ENCODE data around the gene TMEM145. TPM values are rescaled to one million over a fixed set of nuclear protein-coding genes. Genes with fewer than 3 reads are reported as not detected.

TMEM145 gene
- total and polyA plus RNA-seq, 7 experiments from 2014 or later = not detected

DNA sequence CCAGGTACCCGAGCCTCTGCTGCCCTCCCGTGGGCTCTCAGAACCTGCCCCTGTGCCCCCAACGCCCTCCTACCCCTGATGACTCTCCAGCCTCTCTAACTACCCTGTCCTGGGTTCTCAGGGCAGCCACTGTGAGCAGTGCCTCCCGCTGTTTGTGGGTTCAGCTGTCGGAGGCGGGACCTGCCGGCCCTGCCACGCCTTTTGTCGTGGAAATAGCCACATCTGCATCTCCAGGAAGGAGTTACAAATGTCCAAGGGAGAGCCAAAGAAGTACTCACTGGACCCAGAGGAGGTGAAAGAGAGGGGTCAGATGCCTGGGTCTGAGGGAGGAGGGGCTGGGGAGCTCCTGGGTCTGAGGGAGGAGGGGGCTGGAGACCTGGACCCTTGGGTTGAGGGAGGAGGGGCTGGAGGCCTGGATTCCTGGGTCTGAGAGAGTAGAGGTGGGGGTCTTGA is 57.0 kb downstream of the TMEM145 start:
- Mint-ChIP-seq H3K4me1 (peaks cover 0 to 5% (median 0%) of the 10 kb centered on the region in 7 donors), H3K27ac (no peak overlapping the region), H3K27me3 (no peaks in the 10 kb centered on the region), H3K4me3 (no peak overlapping the region), H3K9me3 (no peaks in the 10 kb centered on the region), H3K36me3 (peaks cover 0 to 7% (median 0%) of the 10 kb centered on the region in 5 donors)
- ATAC-seq (no peak), DNase-seq (no peak)
- Histone ChIP-seq H3K4me1 (ENCODE audit: control insufficient read depth in 2 of 2, insufficient read depth in 2 of 2, low read length in 2 of 2) (no peaks in the 10 kb centered on the region), H3K27ac (ENCODE audit: low read depth, low read length) (no peak overlapping the region), H3K36me3 (ENCODE audit: control insufficient read depth in 2 of 3, insufficient read depth in 3 of 3, low read length in 3 of 3) (no peaks in the 10 kb centered on the region), H3K4me3 (ENCODE audit: low read length) (no peak overlapping the region), H3K27me3 (ENCODE audit: control insufficient read depth in 2 of 2, insufficient read depth in 2 of 2, low read length in 2 of 2) (no peaks in the 10 kb centered on the region), H3K9me3 (ENCODE audit: control insufficient read depth in 2 of 3, low read length in 3 of 3) (no peaks in the 10 kb centered on the region)
- intact Hi-C loops (cut with micrococcal nuclease) = no loop called here
- POLR2A ChIA-PET = no interaction called here
- CTCF ChIA-PET = interaction anchor here (0.6 kb wide), 1 partner anchor 16 kb away, joined by 3 read pairs; no protein-coding TSS in a partner anchor

DNA sequence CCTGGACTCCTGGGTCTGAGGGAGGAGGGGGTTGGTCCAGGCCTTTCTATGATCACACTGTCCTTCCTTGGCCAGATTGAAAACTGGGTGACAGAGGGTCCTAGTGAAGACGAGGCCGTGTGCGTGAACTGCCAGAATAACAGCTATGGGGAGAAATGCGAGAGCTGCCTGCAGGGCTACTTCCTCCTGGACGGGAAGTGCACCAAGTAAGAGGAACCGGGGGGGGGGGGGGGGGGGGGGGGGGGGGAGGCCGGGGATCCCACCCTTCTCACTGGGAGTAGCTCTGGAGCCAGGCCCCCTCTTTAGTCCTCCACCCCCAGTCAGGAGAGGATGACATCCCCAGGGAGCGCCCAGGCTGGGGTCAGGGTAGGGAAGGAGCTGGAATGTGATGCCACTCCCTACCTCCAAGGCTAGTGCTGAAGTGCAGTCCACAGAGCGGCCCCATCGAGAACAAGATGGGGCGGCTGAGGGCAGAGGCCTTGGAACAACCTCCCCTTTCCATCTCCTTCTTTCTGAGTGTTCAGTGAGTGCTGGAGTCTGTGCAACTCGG is 57.6 kb downstream of the TMEM145 start:
- Mint-ChIP-seq H3K27ac (no peak overlapping the region), H3K4me3 (no peak overlapping the region), H3K27me3 (no peaks in the 10 kb centered on the region), H3K36me3 (peaks cover 0 to 7% (median 0%) of the 10 kb centered on the region in 5 donors), H3K9me3 (no peaks in the 10 kb centered on the region), H3K4me1 (peaks cover 0 to 5% (median 0%) of the 10 kb centered on the region in 7 donors)
- intact Hi-C loops (cut with micrococcal nuclease) = no loop called here
- no peak for ATAC-seq
- Histone ChIP-seq H3K27me3 (ENCODE audit: control insufficient read depth in 2 of 2, insufficient read depth in 2 of 2, low read length in 2 of 2) (no peaks in the 10 kb centered on the region), H3K9me3 (ENCODE audit: control insufficient read depth in 2 of 3, low read length in 3 of 3) (no peaks in the 10 kb centered on the region), H3K4me3 (ENCODE audit: low read length) (no peak overlapping the region), H3K27ac (ENCODE audit: low read depth, low read length) (no peak overlapping the region), H3K4me1 (ENCODE audit: control insufficient read depth in 2 of 2, insufficient read depth in 2 of 2, low read length in 2 of 2) (no peaks in the 10 kb centered on the region), H3K36me3 (ENCODE audit: control insufficient read depth in 2 of 3, insufficient read depth in 3 of 3, low read length in 3 of 3) (no peaks in the 10 kb centered on the region)
- POLR2A ChIA-PET = no interaction called here
- DNase-seq = no peak
- CTCF ChIA-PET = interaction anchor here (0.6 kb wide), 1 partner anchor 16 kb away, joined by 3 read pairs; no protein-coding TSS in a partner anchor

Small RNA genes within 50 kb of the gene (microRNA-seq; reads per million reads assigned to microRNA genes)
- not detected for gene MIR8077 (ENCODE audit: borderline microRNAs expressed)

Other genes with a start within 250 kb of the TMEM145 start
- 1 to 10 TPM in 2 of 5 experiments, under 1 TPM in 3; 0.57 to 3.5 (median 0.86) TPM for gene GRIK5, start 243.1 kb upstream of the TMEM145 start, total RNA-seq
- gene GRIK5, start 243.1 kb upstream of the TMEM145 start, polyA plus RNA-seq = under 1 TPM in 1 of 2 donors, not detected in 1; 0.09 TPM
- gene ZNF574, start 237.1 kb upstream of the TMEM145 start, total RNA-seq = 10 to 100 TPM; 17.6 to 26.7 (median 20.9) TPM
- 10 to 100 TPM; 11.2 to 32.8 TPM for gene ZNF574, start 237.1 kb upstream of the TMEM145 start, polyA plus RNA-seq
- 10 to 100 TPM; 31.5 to 91.3 (median 73.4) TPM for gene POU2F2, start 180.9 kb upstream of the TMEM145 start, total RNA-seq
- 1 to 10 TPM; 2.2 to 7.6 TPM for gene POU2F2, start 180.9 kb upstream of the TMEM145 start, polyA plus RNA-seq
- gene DEDD2, start 95.6 kb upstream of the TMEM145 start, total RNA-seq = 100 to 1,000 TPM in 1 of 5 experiments, 10 to 100 TPM in 4; 47.9 to 104 (median 65.8) TPM
- 100 to 1,000 TPM; 132 to 208 TPM for gene DEDD2, start 95.6 kb upstream of the TMEM145 start, polyA plus RNA-seq
- 10 to 100 TPM in 4 of 5 experiments, 1 to 10 TPM in 1; 8.6 to 25.2 (median 22.7) TPM for gene ZNF526, start 93.0 kb upstream of the TMEM145 start, total RNA-seq
- gene ZNF526, start 93.0 kb upstream of the TMEM145 start, polyA plus RNA-seq = 10 to 100 TPM in 1 of 2 donors, 1 to 10 TPM in 1; 4.0 to 11.8 TPM
- gene GSK3A, start 70.7 kb upstream of the TMEM145 start, total RNA-seq = 10 to 100 TPM; 19.6 to 52.0 (median 33.0) TPM
- gene GSK3A, start 70.7 kb upstream of the TMEM145 start, polyA plus RNA-seq = 10 to 100 TPM; 11.4 to 19.6 TPM
- gene ERF, start 58.2 kb upstream of the TMEM145 start, total RNA-seq = 100 to 1,000 TPM in 1 of 5 experiments, 10 to 100 TPM in 4; 42.5 to 105 (median 51.8) TPM
- 10 to 100 TPM in 1 of 2 donors, 1 to 10 TPM in 1; 2.8 to 10.8 TPM for gene ERF, start 58.2 kb upstream of the TMEM145 start, polyA plus RNA-seq
- gene CIC, start 44.1 kb upstream of the TMEM145 start, total RNA-seq = 100 to 1,000 TPM in 3 of 5 experiments, 10 to 100 TPM in 2; 90.4 to 134 (median 102) TPM
- gene CIC, start 44.1 kb upstream of the TMEM145 start, polyA plus RNA-seq = 1 to 10 TPM; 1.5 to 2.6 TPM
- gene PRR19, start 11.2 kb upstream of the TMEM145 start, total RNA-seq = under 1 TPM in 4 of 5 experiments, not detected in 1; 0.32 to 0.68 (median 0.38) TPM
- gene PRR19, start 11.2 kb upstream of the TMEM145 start, polyA plus RNA-seq = under 1 TPM; 0.48 to 0.61 TPM
- gene PAFAH1B3, start 10.7 kb upstream of the TMEM145 start, total RNA-seq = 10 to 100 TPM; 11.7 to 36.9 (median 16.9) TPM
- 10 to 100 TPM; 52.6 to 73.4 TPM for gene PAFAH1B3, start 10.7 kb upstream of the TMEM145 start, polyA plus RNA-seq
- gene MEGF8, start 12.3 kb downstream of the TMEM145 start, total RNA-seq = 1 to 10 TPM; 6.7 to 9.3 (median 8.6) TPM
- under 1 TPM; 0.40 TPM for gene MEGF8, start 12.3 kb downstream of the TMEM145 start, polyA plus RNA-seq
- gene CNFN, start 77.0 kb downstream of the TMEM145 start, total RNA-seq = under 1 TPM in 1 of 5 experiments, not detected in 4; 0.75 TPM
- gene CNFN, start 77.0 kb downstream of the TMEM145 start, polyA plus RNA-seq = under 1 TPM in 1 of 2 donors, not detected in 1; 0.52 TPM
- 10 to 100 TPM; 15.8 to 35.4 (median 28.3) TPM for gene LIPE, start 114.1 kb downstream of the TMEM145 start, total RNA-seq
- 1 to 10 TPM; 7.0 to 9.8 TPM for gene LIPE, start 114.1 kb downstream of the TMEM145 start, polyA plus RNA-seq
- gene CXCL17, start 129.6 kb downstream of the TMEM145 start, total RNA-seq = not detected
- gene CXCL17, start 129.6 kb downstream of the TMEM145 start, polyA plus RNA-seq = under 1 TPM in 1 of 2 donors, not detected in 1; 0.30 TPM
- gene CEACAM1, start 215.2 kb downstream of the TMEM145 start, total RNA-seq = 10 to 100 TPM in 1 of 5 experiments, 1 to 10 TPM in 4; 2.5 to 46.6 (median 7.6) TPM
- gene CEACAM1, start 215.2 kb downstream of the TMEM145 start, polyA plus RNA-seq = 1 to 10 TPM; 2.3 to 4.3 TPM